ENCODE data around the gene SEMA6B. TPM values are rescaled to one million over a fixed set of nuclear protein-coding genes. Genes with fewer than 3 reads are reported as not detected.

SEMA6B gene
- total and polyA plus RNA-seq, 10 of the 15 experiments (the other 5 are each of a cell fraction or from before 2014, with no cell fraction given), result 0.13 TPM; not detected in 9

DNA sequence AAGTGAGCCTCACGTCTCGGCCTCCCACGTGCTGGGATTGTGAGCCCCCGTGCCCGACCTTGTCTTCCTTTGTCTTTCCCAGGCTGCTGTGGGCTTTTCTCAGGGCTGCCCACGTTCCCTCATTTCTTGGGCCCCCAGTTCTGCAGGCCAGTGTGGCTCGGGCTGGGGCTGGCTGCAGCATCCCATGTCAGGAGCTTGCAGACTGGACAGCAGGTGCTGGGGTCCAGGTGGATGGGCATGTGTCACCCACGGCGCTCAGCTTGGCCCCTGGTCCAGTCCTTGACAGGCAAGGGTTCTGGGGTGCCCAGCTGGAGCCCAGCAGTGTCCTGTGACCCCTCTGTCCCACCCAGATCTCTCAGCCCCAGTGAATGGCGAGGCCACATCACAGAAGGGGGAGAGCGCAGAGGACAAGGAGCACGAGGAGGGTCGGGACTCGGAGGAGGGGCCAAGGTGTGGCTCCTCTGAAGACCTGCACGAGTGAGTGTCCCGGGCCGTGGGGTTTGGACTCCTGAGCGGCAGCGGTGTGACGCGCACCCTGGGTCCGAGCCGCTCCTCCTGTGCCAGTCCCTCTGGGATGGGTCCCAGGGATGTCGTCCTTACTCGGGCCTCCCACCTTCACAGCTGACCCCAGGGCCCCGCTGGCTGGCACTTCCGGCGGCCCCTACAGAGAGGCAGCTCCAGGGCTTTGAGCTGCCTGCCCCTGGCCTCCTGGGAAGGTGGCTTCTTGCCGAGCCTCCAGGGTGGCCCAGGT, 58.5 kb downstream of the SEMA6B start:
- H3K9me3 ChIP-seq (replicated peaks; ENCODE audit: control insufficient read depth, insufficient read depth, low read length), result no peaks in the 10 kb centered on the region
- no peaks in the 10 kb centered on the region for H4K20me1 ChIP-seq (ENCODE audit: control insufficient read depth, insufficient read depth)
- TF ChIP-seq ZSCAN29 (IDR thresholded peaks at IDR 0.05) (no peak), PKNOX1 (IDR thresholded peaks at IDR 0.05) (no peak), STAT3 (IDR thresholded peaks at IDR 0.05; ENCODE audit: low read depth, low read length) (no peak), SIN3A (IDR thresholded peaks at IDR 0.05; ENCODE audit: low read depth, low read length) (no peak), SMARCA5 (IDR thresholded peaks at IDR 0.05) (no peak), CREM (IDR thresholded peaks at IDR 0.05; ENCODE audit: low read depth) (no peak), SREBF2 (IDR thresholded peaks at IDR 0.05; ENCODE audit: low read length) (no peak), RCOR1 (conservative IDR thresholded peaks at IDR 0.05; ENCODE audit: low read depth, low read length) (no peak), BCL3 (IDR thresholded peaks at IDR 0.05; ENCODE audit: borderline replicate concordance, insufficient read depth, low read depth, low read length, poor library complexity, severe bottlenecking) (no peak), ZZZ3 (IDR thresholded peaks at IDR 0.05; ENCODE audit: control insufficient read depth, insufficient read length, low read depth) (no peak), SUZ12 (IDR thresholded peaks at IDR 0.05; ENCODE audit: unreplicated experiment) (no peak), ZNF274 (IDR thresholded peaks at IDR 0.05; ENCODE audit: insufficient read depth, insufficient read length) (no peak), RB1 (IDR thresholded peaks at IDR 0.05; ENCODE audit: borderline replicate concordance) (no peak), RELB (IDR thresholded peaks at IDR 0.05; ENCODE audit: low read depth) (no peak), NFIC (IDR thresholded peaks at IDR 0.05; ENCODE audit: low read depth, low read length) (no peak)
- TF ChIP-seq, protein P1, sequence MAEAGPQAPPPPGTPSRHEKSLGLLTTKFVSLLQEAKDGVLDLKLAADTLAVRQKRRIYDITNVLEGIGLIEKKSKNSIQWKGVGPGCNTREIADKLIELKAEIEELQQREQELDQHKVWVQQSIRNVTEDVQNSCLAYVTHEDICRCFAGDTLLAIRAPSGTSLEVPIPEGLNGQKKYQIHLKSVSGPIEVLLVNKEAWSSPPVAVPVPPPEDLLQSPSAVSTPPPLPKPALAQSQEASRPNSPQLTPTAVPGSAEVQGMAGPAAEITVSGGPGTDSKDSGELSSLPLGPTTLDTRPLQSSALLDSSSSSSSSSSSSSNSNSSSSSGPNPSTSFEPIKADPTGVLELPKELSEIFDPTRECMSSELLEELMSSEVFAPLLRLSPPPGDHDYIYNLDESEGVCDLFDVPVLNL (IDR thresholded peaks at IDR 0.05; ENCODE audit: low read depth, low read length), result no peak
- TF ChIP-seq, protein P2, sequence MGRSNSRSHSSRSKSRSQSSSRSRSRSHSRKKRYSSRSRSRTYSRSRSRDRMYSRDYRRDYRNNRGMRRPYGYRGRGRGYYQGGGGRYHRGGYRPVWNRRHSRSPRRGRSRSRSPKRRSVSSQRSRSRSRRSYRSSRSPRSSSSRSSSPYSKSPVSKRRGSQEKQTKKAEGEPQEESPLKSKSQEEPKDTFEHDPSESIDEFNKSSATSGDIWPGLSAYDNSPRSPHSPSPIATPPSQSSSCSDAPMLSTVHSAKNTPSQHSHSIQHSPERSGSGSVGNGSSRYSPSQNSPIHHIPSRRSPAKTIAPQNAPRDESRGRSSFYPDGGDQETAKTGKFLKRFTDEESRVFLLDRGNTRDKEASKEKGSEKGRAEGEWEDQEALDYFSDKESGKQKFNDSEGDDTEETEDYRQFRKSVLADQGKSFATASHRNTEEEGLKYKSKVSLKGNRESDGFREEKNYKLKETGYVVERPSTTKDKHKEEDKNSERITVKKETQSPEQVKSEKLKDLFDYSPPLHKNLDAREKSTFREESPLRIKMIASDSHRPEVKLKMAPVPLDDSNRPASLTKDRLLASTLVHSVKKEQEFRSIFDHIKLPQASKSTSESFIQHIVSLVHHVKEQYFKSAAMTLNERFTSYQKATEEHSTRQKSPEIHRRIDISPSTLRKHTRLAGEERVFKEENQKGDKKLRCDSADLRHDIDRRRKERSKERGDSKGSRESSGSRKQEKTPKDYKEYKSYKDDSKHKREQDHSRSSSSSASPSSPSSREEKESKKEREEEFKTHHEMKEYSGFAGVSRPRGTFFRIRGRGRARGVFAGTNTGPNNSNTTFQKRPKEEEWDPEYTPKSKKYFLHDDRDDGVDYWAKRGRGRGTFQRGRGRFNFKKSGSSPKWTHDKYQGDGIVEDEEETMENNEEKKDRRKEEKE (IDR thresholded peaks at IDR 0.05), result no peak
- no peak overlapping the region for H3K9ac ChIP-seq (ENCODE audit: control insufficient read depth, insufficient read depth, low read length)
- ChIA-PET RAD21 (ENCODE audit: unreplicated experiment) (no interaction called here), SMC1A (ENCODE audit: uncharacterized antibody, unreplicated experiment) (no interaction called here), CTCF (no interaction called here), POLR2A (no interaction called here)
- peaks cover 0 to 2% of the 10 kb centered on the region in 2 experiments; a peak in 2 of 4 replicates for H3K36me3 ChIP-seq (ENCODE audit: control insufficient read depth in 2 of 2, insufficient read depth in 2 of 2, low read length in 1 of 2)
- no peaks in the 10 kb centered on the region for H3K79me2 ChIP-seq (ENCODE audit: control insufficient read depth, insufficient read depth, low read length)
- no peak overlapping the region for H2AFZ ChIP-seq (ENCODE audit: control insufficient read depth, low read depth, low read length)
- in situ Hi-C loops (cut with MboI), result no loop called here
- intact Hi-C loops (cut with micrococcal nuclease; ENCODE audit: unreplicated experiment), result no loop called here
- no peaks in the 10 kb centered on the region for H3K27me3 ChIP-seq (replicated peaks in 1 of 2; ENCODE audit: control insufficient read depth in 2 of 2, insufficient read depth in 2 of 2, low read length in 1 of 2)
- H3K27ac ChIP-seq (ENCODE audit: control insufficient read depth, insufficient read depth), result no peak overlapping the region
- BruUV-seq (replicated peaks), result no TSS peak
- ATAC-seq, result no peak
- no peak overlapping the region for H3K4me2 ChIP-seq (ENCODE audit: control insufficient read depth, insufficient read depth)
- WGBS (ENCODE audit: insufficient coverage, insufficient replicate concordance, low lambda C conversion rate, missing lambda C conversion rate), result 90% methylated on average over 26 of the region's 29 CpGs
- H3K4me1 ChIP-seq (ENCODE audit: control insufficient read depth, insufficient read depth, low read length), result no peaks in the 10 kb centered on the region
- no peak for DNase-seq (ENCODE audit: low read depth, low spot score)
- H3K4me3 ChIP-seq, result no peak overlapping the region
- FAIRE-seq, result no peak

Data from GM12878 (cell line).